CMK (cell line): ENCODE measurements around the gene ERF.

Experiments
- DNase-seq: peaks from one replicate; pipeline ENCODE4 v3.0.0-alpha.2; 2010; ENCODE audit warnings: low read depth

The ERF gene

GRCh38 chr19:42254850-42255765 lies at the start of gene ERF:
Gene ERF (minus strand): TSS chr19:42255128. CDS start chr19:42254999, 129 bp downstream.
- peak; percentile 76 for DNase-seq

DNA sequence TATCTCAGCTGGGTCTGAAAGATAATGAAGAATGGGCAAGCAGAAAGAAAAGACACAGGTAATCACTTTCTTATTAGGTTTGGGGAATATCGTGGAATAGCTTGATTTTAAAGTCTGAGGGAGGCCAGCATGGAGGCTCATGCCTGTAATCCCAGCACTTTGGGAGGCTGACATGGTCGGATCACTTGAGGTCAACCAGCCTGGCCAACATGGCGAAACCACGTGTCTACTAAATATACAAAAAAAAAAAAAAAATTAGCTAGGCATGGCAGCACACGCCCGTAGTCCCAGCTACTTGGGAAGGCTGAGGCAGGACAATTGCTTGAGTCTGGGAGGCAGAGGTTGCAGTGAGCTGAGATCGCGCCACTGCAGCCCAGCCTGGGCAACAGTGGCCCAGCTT lies 48.9 kb upstream of the ERF start:
- no peak for DNase-seq

DNA sequence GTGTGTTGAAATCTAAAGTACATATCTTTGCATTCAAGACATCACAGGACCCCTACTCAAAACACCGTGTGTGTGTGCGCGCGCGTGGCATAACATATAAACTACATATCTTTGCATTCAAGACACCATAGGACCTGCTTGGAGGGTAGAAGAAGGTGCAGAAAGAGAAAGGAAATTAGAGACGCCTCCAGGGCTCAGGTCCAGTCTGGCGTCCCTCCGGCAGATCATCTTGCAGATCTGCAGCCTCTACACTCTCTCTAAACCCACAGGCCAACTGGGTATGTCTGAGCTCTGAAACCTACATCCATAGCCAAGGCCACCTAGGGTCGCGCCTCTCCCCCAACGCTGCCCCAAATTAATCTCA lies 48.2 kb upstream of the ERF start:
- no peak for DNase-seq

GRCh38 chr19:42301646-42302203 lies 46.8 kb upstream of the ERF start, which contains the start of gene PRR19:
Gene PRR19 (plus strand): TSS chr19:42302132. CDS start chr19:42309585, 7,453 bp downstream.
- DNase-seq: no peak

GRCh38 chr19:42297039-42297438 lies 42.1 kb upstream of the ERF start:
- DNase-seq: no peak

DNA sequence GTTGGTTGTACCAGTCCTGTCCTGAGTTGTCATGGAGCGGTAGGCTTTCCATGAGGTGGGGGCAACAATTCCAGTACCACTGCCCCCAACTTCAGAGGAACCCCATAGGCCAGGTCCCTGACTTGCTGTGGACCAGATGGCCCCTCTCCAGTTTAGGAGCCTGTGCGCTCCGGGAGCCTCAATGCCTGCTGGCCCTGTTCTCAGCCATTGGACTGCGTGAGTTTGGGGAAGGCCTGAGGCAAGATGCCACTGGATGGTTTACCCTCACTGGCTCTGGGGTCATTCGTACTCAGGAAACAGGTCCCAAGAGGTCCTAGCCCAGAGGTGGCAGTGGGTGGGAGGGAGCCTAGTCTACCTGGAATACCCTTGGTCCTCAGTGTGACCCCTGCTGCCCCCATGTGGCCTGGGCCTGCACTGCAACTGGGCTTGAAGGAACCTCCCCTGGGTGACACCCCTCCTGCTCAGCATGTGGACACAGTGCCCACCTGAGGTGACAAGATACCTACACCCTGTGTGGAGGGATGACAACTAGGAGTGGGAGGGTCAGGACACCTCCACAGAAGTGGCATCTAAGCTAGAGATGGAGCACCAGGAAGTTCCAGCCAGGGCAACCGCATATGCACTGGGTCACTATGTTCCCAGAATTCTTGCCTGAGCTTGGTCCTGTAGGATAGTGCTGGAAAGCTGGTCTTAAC lies 41.0 kb upstream of the ERF start:
- DNase-seq: no peak

- DNase-seq: no peak
These were observed 40.4 kb upstream of the ERF start for GRCh38 chr19:42295342-42295741.

DNA sequence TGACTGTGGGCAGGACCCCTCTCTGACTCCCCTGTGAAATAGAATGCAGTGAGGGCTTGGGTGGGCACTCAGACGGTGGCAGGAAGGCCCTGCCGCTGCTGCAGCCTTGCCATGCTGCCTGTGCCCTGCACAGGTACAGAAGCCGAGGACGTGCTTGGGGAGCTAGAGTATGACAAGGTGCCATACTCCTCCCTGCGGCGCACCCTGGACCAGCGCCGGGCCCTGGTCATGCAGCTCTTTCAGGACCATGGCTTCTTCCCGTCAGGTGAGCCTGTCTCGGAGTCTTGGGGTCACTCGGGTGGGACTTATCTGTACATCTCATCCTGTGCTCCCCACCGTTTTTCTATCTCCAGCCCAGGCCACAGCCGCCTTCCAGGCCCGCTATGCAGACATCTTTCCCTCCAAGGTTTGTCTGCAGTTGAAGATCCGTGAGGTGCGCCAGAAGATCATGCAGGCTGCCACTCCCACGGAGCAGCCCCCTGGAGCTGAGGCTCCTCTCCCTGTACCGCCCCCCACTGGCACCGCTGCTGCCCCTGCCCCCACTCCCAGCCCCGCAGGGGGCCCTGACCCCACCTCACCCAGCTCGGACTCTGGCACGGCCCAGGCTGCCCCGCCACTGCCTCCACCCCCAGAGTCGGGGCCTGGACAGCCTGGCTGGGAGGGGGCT lies 39.7 kb upstream of the ERF start:
- DNase-seq: no peak

DNA sequence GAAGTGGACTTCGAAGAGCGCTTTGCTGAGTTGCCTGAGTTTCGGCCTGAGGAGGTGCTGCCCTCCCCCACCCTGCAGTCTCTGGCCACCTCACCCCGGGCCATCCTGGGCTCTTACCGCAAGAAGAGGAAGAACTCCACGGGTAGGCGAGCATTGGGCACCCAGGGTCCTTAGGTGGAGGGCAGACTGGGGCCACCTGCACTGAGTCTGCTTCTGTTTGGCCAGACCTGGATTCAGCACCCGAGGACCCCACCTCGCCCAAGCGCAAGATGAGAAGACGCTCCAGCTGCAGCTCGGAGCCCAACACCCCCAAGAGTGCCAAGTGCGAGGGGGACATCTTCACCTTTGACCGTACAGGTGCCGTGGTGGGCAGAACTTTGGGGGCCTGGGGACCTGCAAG lies 39.0 kb upstream of the ERF start:
- no peak for DNase-seq

GRCh38 chr19:42293540-42293939 lies 38.6 kb upstream of the ERF start:
- no peak for DNase-seq

DNA sequence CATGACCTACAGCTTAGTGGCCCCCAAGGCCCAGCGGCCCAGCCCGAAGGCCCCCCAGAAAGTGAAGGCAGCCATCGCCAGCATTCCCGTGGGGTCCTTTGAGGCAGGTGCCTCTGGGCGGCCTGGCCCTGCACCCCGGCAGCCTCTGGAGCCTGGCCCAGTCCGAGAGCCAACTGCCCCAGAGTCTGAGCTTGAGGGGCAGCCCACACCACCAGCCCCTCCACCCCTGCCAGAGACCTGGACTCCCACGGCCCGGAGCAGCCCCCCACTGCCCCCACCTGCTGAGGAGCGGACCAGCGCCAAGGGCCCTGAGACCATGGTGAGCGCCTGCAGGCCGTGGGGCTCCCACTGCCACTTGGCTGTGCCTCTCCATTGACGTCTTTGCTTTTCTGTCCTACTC lies 38.0 kb upstream of the ERF start:
- DNase-seq: no peak

DNA sequence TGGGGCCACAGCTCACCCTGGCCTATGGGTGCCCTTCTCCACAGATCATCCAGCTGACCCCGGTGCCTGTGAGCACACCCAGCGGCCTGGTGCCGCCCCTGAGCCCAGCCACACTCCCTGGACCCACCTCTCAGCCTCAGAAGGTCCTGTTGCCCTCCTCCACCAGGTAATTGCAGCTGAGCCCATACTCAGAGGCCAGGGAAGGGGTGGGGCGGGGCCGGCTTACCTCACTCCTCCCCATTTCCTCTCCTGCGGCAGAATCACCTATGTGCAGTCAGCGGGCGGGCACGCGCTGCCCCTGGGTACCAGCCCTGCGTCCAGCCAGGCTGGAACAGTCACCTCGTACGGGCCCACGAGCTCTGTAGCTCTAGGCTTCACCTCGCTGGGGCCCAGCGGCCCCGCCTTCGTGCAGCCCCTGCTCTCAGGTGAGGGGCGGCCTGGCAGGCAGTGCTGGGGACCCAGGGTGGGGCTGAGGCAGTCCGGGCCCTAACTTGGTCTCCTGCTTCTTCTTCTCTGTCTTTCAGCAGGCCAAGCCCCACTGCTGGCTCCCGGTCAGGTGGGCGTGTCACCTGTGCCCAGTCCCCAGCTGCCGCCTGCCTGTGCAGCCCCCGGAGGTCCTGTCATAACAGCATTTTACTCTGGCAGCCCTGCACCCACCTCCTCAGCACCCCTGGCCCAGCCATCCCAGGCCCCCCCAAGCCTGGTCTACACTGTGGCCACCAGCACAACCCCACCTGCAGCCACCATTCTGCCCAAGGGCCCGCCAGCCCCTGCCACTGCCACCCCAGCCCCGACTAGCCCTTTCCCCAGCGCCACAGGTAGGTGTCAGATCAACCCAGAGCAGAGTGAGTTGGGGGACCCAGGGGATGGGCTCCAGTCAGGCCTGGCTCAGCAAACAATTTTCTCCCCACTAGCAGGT lies 37.4 kb upstream of the ERF start:
- DNase-seq: no peak

- no peak for DNase-seq
These were observed 36.5 kb upstream of the ERF start for GRCh38 chr19:42291435-42291810.

- no peak for DNase-seq
These were observed 35.9 kb upstream of the ERF start for GRCh38 chr19:42290523-42291434.

DNA sequence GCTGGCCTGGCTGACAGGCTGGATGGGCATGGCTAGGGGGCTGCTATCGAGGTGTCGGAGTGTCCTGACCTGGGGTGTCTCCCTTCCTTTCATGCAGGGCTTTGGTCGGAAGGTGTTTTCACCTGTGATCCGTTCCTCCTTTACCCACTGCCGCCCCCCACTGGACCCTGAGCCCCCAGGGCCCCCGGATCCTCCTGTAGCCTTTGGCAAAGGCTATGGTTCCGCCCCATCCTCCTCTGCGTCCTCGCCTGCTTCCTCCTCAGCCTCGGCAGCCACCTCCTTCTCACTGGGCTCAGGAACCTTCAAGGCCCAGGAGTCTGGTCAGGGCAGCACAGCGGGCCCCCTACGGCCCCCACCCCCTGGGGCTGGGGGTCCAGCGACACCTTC lies 35.2 kb upstream of the ERF start:
- DNase-seq: no peak

DNA sequence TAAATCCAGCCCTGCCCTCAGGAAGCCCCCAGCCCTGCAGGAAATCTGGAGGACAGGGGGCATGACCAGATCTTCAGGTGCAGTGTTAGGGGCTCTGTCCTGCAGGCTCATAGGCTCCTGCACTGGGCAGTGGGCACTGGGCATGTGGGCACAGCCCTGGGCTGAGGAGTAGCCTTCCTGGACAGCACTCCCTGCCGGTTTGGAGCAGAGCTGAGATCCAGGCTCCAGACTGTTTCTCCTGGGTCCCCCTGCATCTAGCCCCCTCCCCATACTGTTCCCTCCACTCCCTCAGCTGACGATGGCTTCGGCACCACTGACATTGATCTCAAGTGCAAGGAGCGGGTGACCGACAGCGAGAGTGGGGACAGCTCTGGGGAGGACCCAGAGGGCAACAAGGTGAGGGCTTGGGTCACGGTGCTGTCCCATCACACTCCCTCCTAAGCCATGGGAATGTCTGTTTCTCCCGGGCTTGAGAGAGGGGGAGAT lies 34.7 kb upstream of the ERF start:
- no peak for DNase-seq

DNA sequence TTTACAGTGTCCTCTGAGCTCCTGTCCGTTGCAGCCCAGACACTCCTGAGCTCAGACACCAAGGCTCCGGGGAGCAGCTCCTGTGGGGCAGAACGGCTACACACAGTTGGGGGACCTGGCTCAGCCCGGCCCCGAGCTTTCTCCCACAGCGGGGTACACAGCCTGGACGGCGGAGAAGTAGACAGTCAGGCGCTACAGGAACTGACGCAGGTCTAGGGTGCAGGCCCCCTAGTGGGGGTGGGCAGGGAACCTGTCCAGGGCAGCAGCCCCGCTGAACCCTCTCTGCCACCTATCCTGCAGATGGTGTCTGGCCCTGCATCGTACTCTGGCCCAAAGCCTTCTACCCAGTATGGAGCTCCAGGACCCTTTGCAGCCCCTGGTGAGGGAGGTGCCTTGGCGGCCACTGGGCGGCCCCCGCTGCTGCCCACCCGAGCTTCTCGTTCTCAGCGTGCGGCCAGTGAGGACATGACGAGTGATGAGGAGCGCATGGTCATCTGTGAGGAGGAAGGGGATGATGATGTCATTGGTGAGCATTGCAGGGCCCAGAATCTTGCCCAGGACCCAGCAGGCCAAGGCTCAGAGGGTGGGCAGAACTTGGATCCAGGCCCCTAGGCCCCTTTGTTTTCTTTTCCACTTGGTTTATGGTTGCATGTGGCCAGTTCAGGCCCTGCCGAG lies 34.1 kb upstream of the ERF start:
- DNase-seq: no peak

- no peak for DNase-seq
These were observed 33.5 kb upstream of the ERF start for GRCh38 chr19:42288387-42288786.

- DNase-seq: no peak
These were observed 32.8 kb upstream of the ERF start for GRCh38 chr19:42287827-42288107.
